Activated B cell treated with CpG ODN at 0.5 μM for 24 hours (primary cell): ENCODE measurements around the gene KLHDC3. TPM values are rescaled to one million over a fixed set of nuclear protein-coding genes. Genes with fewer than 3 reads are reported as not detected.

Experiments used
- ATAC-seq: fragments of 200-7000 bp; cut with Tn5 transposase; one replicate; pipeline ENCODE4 v1.10.0; 2021; ENCODE audit warnings: low read depth, mild to moderate bottlenecking, moderate library complexity
- CTCF ChIA-PET: fragments of 350-600 bp; sonication (Branson Sonifier 250); formaldehyde crosslinking; loops from one replicate; lab custom pipeline; 2021; ENCODE audit warnings: antibody characterized with exemption; lab: Charles Lee
- POLR2A ChIA-PET: fragments of 350-600 bp; sonication (Branson Sonifier 250); formaldehyde crosslinking; loops from one replicate; lab custom pipeline; 2021; ENCODE audit warnings: antibody characterized with exemption; lab: Charles Lee
- DNase-seq: peaks from one replicate; pipeline ENCODE4 v3.0.0; 2022
- H3K27ac Mint-ChIP-seq: one replicate; pipeline ENCODE4 v1.8.0; 2020; ENCODE audit warnings: mixed read lengths
- H3K27me3 Mint-ChIP-seq: one replicate; pipeline ENCODE4 v1.8.0; 2021; ENCODE audit warnings: mixed read lengths
- H3K36me3 Mint-ChIP-seq: one replicate; pipeline ENCODE4 v1.8.0; 2021; ENCODE audit warnings: low read depth, mixed read lengths
- H3K4me1 Mint-ChIP-seq: one replicate; pipeline ENCODE4 v1.8.0; 2021; ENCODE audit warnings: mixed read lengths
- H3K4me3 Mint-ChIP-seq: one replicate; pipeline ENCODE4 v1.8.0; 2020; ENCODE audit warnings: mild to moderate bottlenecking, mixed read lengths
- H3K9me3 Mint-ChIP-seq: one replicate; pipeline ENCODE4 v1.8.0; 2020; ENCODE audit warnings: mixed read lengths
- CTCF ChIP-seq: fragments of 200-600 bp; IDR thresholded peaks from one replicate; pipeline ENCODE4 v1.8.0; 2022; ENCODE audit warnings: antibody characterized with exemption, mild to moderate bottlenecking
- intact Hi-C: fragments of 100-400 bp; cut with micrococcal nuclease; formaldehyde crosslinking; loops from one replicate; pipeline ENCODE4 v1.15.1; 2024
- total RNA-seq: library from RNA; stranded (reverse); gene quantifications from 2 replicates; pipeline ENCODE4 v1.2.3, GENCODE V29; 2022

Gene KLHDC3
- total RNA-seq, 1 donor from 2014 or later: 36.7 TPM

GRCh38 chr6:43052842-43053544 is 38.9 kb downstream of the KLHDC3 start:
- H3K27me3 Mint-ChIP-seq: no peaks in the 10 kb centered on the region
- CTCF ChIA-PET: interaction anchor here (1.0 kb wide), 1 partner anchor 153 kb away, joined by 3 read pairs; no protein-coding TSS in a partner anchor
- H3K9me3 Mint-ChIP-seq: no peaks in the 10 kb centered on the region
- H3K36me3 Mint-ChIP-seq: peaks cover 55% of the 10 kb centered on the region
- peak overlapping the region; percentile 90 for H3K4me3 Mint-ChIP-seq
- intact Hi-C loops: loop anchor here (1.0 to 10.0 kb wide), 5 partner anchors 32 to 312 kb away; partner anchors contain the start of genes CNPY3, DNPH1, KLHDC3 and RRP36
- POLR2A ChIA-PET: interaction anchor here (0.6 to 3.6 kb wide), 9 partner anchors 31 to 828 kb away, joined by 3 to 43 read pairs (median 4); partner anchors contain the start of genes CNPY3, KLHDC3, MEA1 and PEX6
- H3K27ac Mint-ChIP-seq: peak overlapping the region; percentile 90
- H3K4me1 Mint-ChIP-seq: peaks cover 30% of the 10 kb centered on the region
- ATAC-seq (no peak), DNase-seq (peak; percentile 23)
- no peak for TF ChIP-seq CTCF

DNA sequence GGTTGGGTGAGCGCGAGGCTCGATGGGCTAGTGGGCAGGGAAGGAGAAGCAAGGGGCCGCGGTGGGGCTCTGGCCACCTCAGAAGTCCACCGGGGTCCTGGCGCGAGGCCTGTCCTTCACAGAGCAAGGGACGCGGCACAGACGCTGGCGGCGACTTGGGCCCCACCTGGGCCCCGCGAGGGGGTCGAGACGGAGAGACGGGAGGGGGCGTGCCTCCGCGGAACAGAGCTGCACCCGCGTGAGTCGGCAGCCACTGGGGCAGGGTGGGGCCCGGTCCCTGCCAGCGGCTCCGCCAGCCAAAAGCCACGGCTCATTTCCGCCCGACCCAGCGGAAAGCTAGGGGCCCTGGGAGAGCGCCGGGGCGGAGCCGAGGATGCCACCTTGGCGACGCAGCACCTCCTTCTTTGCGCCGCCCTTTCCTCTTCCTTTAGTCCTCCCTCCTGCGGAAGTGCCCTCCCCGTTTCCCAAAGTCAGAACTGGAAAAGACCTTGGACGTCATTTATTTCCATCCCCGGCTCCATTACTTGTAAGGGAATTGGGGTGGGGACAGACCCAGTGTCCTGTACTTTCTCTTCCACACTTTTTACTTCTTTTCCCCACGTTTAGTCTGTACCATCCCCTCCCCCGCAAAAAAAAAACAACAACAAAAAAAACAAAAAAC is 39.6 kb downstream of the KLHDC3 start, which contains the start of gene CUL7:
CUL7 (minus strand) TSS at position 307 of the 661 bp plus-strand sequence. CDS start 1,063 bp downstream, outside the sequence.
- intact Hi-C loops: loop anchor here (1.0 to 10.0 kb wide), 5 partner anchors 32 to 311 kb away; partner anchors contain the start of genes CNPY3, DNPH1, KLHDC3 and RRP36
- H3K4me1 Mint-ChIP-seq: peaks cover 37% of the 10 kb centered on the region
- DNase-seq: peak; percentile 81
- peaks cover 57% of the 10 kb centered on the region for H3K36me3 Mint-ChIP-seq
- no peaks in the 10 kb centered on the region for H3K27me3 Mint-ChIP-seq
- ATAC-seq: peak; percentile 99
- POLR2A ChIA-PET: interaction anchor here (0.5 to 3.6 kb wide), 25 partner anchors 24 to 829 kb away, joined by 3 to 43 read pairs (median 4); partner anchors contain the start of genes CNPY3, KLHDC3, MEA1 and PEX6
- TF ChIP-seq CTCF: no peak
- no peaks in the 10 kb centered on the region for H3K9me3 Mint-ChIP-seq
- peak within 1 kb of the TSS; percentile 90 for H3K27ac Mint-ChIP-seq
- H3K4me3 Mint-ChIP-seq: peak within 1 kb of the TSS; percentile 90
- CTCF ChIA-PET: interaction anchor here (1.0 kb wide), 1 partner anchor 154 kb away, joined by 3 read pairs; no protein-coding TSS in a partner anchor

DNA sequence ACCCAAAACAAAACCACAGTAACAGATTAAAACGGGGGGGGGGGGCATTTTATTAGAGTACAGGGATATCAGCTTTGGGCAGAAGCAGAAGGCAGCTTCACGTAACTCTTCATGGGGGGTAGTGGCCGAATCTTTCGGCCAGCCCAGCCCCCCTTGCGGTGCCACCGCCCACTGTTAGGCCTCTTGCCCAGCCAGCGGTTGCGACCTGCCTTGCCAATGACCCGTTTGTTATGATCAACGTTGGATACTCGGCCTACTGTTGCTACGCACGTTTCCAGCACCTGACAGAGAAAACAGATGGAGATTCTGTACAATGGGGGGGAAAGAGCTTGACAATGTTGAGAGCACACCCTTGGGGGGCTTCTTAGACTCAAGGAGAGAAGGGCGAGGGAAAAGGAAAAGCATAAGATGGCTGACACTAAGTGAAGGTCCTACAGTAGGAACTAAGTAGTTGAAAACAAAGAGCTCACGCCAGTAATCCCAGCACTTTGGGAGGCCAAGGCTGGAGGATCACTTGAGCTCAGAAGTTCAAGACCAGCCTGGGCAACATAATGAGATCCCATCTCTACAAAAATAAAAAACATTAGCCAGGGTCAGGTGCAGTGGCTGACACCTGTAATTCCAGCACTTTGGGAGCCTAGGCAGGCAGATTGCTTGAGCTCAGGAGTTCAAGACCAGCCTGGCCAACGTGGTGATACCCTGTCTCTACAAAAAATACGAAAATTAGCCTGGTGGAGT is 40.3 kb downstream of the KLHDC3 start:
- CTCF ChIA-PET: interaction anchor here (1.0 kb wide), 1 partner anchor 154 kb away, joined by 3 read pairs; no protein-coding TSS in a partner anchor
- Mint-ChIP-seq H3K36me3 (peaks cover 58% of the 10 kb centered on the region), H3K4me1 (peaks cover 44% of the 10 kb centered on the region), H3K27ac (peak overlapping the region; percentile 90), H3K9me3 (no peaks in the 10 kb centered on the region), H3K27me3 (no peaks in the 10 kb centered on the region), H3K4me3 (peak overlapping the region; percentile 90)
- POLR2A ChIA-PET: interaction anchor here (0.5 to 3.6 kb wide), 28 partner anchors 24 to 764 kb away, joined by 3 to 43 read pairs (median 4); partner anchors contain the start of genes ABCC10, CNPY3, KLHDC3 and MEA1
- ATAC-seq (no peak), DNase-seq (no peak)
- intact Hi-C loops: loop anchor here (10.0 kb wide), 2 partner anchors 170 to 310 kb away; partner anchors contain the start of genes DNPH1 and ZNF318
- TF ChIP-seq CTCF: no peak

DNA sequence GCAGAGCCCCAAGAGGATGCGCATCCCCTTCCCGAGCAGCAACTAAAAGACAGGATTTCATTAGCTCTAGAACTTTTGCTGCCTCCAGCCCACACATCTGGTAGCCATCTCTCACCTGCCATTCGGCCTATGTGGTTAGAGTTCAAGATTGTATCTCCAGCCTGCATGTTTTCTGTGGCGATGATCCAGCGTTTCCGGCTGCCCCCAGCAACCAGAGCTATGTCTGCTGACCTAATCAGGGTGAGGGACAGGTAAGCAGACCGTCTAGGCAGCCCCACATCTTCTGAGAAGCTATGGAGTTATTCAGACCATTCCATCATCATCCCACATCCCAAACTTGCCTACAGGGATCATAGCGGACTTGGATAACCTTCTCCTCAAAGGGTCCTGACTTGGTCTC is 41.9 kb downstream of the KLHDC3 start:
- Mint-ChIP-seq H3K36me3 (peaks cover 48% of the 10 kb centered on the region), H3K4me3 (no peak overlapping the region), H3K9me3 (no peaks in the 10 kb centered on the region), H3K27me3 (no peaks in the 10 kb centered on the region), H3K27ac (peak overlapping the region; percentile 30), H3K4me1 (peaks cover 60% of the 10 kb centered on the region)
- ATAC-seq (no peak), DNase-seq (no peak)
- TF ChIP-seq CTCF: no peak
- ChIA-PET POLR2A (interaction anchor here (0.9 to 3.6 kb wide), 4 partner anchors 23 to 77 kb away, joined by 3 to 37 read pairs (median 3); partner anchors contain the start of genes KLHDC3 and RRP36), CTCF (no interaction called here)
- intact Hi-C loops: loop anchor here (5.0 to 10.0 kb wide), 3 partner anchors 169 to 309 kb away; partner anchors contain the start of genes BICRAL, DNPH1 and ZNF318
